ENCODE results near the gene DUOXA1.

DNA sequence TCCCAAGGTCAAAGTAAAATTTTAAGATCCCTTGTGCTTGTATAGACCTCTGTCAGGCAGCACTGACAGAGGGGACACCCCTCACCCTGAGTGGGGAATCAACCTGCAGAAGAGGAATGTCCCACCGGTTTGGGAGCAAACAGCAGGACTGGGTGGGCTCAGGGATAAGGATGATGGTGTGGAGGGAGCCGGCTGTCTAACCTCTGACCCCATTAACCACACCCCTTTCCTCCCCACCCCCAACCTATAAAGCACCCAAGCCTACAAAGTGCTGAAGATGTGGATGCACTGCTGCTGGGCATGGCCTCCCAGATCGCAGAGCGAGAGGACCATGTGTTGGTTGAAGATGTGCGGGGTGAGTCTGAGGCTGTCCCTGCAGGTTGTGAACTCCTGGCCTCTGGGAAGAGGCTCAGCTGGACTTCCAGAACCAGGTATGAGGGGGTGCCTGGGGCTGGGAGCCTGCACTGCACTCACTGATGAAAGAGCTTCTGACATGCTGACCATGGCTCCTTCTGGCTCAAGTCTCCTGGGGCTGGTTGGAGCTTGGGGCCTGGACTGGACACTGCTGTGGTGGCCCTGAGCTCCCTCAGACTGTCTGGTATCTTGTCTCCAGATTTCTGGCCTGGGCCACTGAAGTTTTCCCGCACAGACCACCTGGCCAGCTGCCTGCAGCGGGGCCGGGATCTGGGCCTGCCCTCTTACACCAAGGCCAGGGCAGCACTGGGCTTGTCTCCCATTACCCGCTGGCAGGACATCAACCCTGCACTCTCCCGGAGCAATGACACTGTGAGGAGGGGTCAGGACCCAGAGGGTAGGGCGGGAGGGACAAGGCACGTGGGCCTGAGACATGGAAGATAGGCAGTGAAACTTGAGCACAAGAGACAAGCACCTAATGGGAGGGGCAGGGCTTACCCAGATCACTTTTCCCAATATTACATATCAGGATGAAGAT, 9.4 kb upstream of the DUOXA1 start:
- TF ChIP-seq, protein P1, sequence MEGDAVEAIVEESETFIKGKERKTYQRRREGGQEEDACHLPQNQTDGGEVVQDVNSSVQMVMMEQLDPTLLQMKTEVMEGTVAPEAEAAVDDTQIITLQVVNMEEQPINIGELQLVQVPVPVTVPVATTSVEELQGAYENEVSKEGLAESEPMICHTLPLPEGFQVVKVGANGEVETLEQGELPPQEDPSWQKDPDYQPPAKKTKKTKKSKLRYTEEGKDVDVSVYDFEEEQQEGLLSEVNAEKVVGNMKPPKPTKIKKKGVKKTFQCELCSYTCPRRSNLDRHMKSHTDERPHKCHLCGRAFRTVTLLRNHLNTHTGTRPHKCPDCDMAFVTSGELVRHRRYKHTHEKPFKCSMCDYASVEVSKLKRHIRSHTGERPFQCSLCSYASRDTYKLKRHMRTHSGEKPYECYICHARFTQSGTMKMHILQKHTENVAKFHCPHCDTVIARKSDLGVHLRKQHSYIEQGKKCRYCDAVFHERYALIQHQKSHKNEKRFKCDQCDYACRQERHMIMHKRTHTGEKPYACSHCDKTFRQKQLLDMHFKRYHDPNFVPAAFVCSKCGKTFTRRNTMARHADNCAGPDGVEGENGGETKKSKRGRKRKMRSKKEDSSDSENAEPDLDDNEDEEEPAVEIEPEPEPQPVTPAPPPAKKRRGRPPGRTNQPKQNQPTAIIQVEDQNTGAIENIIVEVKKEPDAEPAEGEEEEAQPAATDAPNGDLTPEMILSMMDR (conservative IDR thresholded peaks at IDR 0.05) = no peak
- peak; percentile 35; the same call in 1 of the 2 replicates for TF ChIP-seq ZFX (IDR thresholded peaks at IDR 0.05)

Measured in C4-2B (cell line).